ENCODE data around the gene COL23A1.
"Not testable (repeated sequence)": the region's sequence is repeated elsewhere in the genome, so short reads cannot be mapped to it uniquely, and the experiment has no call there.

The COL23A1 gene

GRCh38 chr5:178589180-178590140 lies 733 bp downstream of the COL23A1 start:
- in situ Hi-C loops (cut with MboI; ENCODE audit: low sequenced_read_pairs) = no loop called here

- in situ Hi-C loops (cut with MboI; ENCODE audit: low sequenced_read_pairs) = no loop called here
These were observed 1.4 kb downstream of the COL23A1 start for GRCh38 chr5:178588769-178589168.

- in situ Hi-C loops (cut with MboI; ENCODE audit: low sequenced_read_pairs) = no loop called here
These were observed 2.2 kb downstream of the COL23A1 start for GRCh38 chr5:178587763-178588611.

GRCh38 chr5:178586396-178586795 lies 3.8 kb downstream of the COL23A1 start:
- in situ Hi-C loops (cut with MboI; ENCODE audit: low sequenced_read_pairs) = no loop called here

GRCh38 chr5:178585421-178585820 lies 4.8 kb downstream of the COL23A1 start:
- in situ Hi-C loops (cut with MboI; ENCODE audit: low sequenced_read_pairs) = not testable (repeated sequence)

GRCh38 chr5:178583279-178583678 lies 6.9 kb downstream of the COL23A1 start:
- in situ Hi-C loops (cut with MboI; ENCODE audit: low sequenced_read_pairs) = no loop called here

GRCh38 chr5:178582291-178582690 lies 7.9 kb downstream of the COL23A1 start:
- in situ Hi-C loops (cut with MboI; ENCODE audit: low sequenced_read_pairs) = no loop called here

- in situ Hi-C loops (cut with MboI; ENCODE audit: low sequenced_read_pairs) = no loop called here
These were observed 8.6 kb downstream of the COL23A1 start for GRCh38 chr5:178581621-178582020.

GRCh38 chr5:178580271-178580955 lies 9.8 kb downstream of the COL23A1 start:
- in situ Hi-C loops (cut with MboI; ENCODE audit: low sequenced_read_pairs) = no loop called here

GRCh38 chr5:178577944-178578343 lies 12.2 kb downstream of the COL23A1 start:
- in situ Hi-C loops (cut with MboI; ENCODE audit: low sequenced_read_pairs) = no loop called here

- in situ Hi-C loops (cut with MboI; ENCODE audit: low sequenced_read_pairs) = no loop called here
These were observed 12.8 kb downstream of the COL23A1 start for GRCh38 chr5:178577376-178577839.

GRCh38 chr5:178576591-178577351 lies 13.4 kb downstream of the COL23A1 start:
- in situ Hi-C loops (cut with MboI; ENCODE audit: low sequenced_read_pairs) = no loop called here

- in situ Hi-C loops (cut with MboI; ENCODE audit: low sequenced_read_pairs) = loop anchor here (25.0 kb wide), 1 partner anchor 286 kb away; no protein-coding TSS in a partner anchor
These were observed 17.0 kb downstream of the COL23A1 start for GRCh38 chr5:178573216-178573615.

- in situ Hi-C loops (cut with MboI; ENCODE audit: low sequenced_read_pairs) = loop anchor here (25.0 kb wide), 1 partner anchor 285 kb away; no protein-coding TSS in a partner anchor
These were observed 17.6 kb downstream of the COL23A1 start for GRCh38 chr5:178572617-178573016.

- in situ Hi-C loops (cut with MboI; ENCODE audit: low sequenced_read_pairs) = loop anchor here (25.0 kb wide), 1 partner anchor 282 kb away; no protein-coding TSS in a partner anchor
These were observed 20.7 kb downstream of the COL23A1 start for GRCh38 chr5:178569485-178569884.

- in situ Hi-C loops (cut with MboI; ENCODE audit: low sequenced_read_pairs) = loop anchor here (25.0 kb wide), 1 partner anchor 278 kb away; no protein-coding TSS in a partner anchor
These were observed 25.2 kb downstream of the COL23A1 start for GRCh38 chr5:178564811-178565550.

- in situ Hi-C loops (cut with MboI; ENCODE audit: low sequenced_read_pairs) = loop anchor here (25.0 kb wide), 1 partner anchor 277 kb away; no protein-coding TSS in a partner anchor
These were observed 25.8 kb downstream of the COL23A1 start for GRCh38 chr5:178564397-178564796.

- in situ Hi-C loops (cut with MboI; ENCODE audit: low sequenced_read_pairs) = loop anchor here (25.0 kb wide), 1 partner anchor 276 kb away; no protein-coding TSS in a partner anchor
These were observed 26.6 kb downstream of the COL23A1 start for GRCh38 chr5:178563621-178564020.

- in situ Hi-C loops (cut with MboI; ENCODE audit: low sequenced_read_pairs) = loop anchor here (25.0 kb wide), 1 partner anchor 275 kb away; no protein-coding TSS in a partner anchor
These were observed 28.4 kb downstream of the COL23A1 start for GRCh38 chr5:178561746-178562264.

All from HL-60/S4 treated with phorbol 12-myristate 13-acetate at 8.2 ng/mL for 4 days and 3 days (cell line).